HUES48 (cell line): ENCODE results near the gene FBXO30.

ENCODE experiments used
- H3K27ac ChIP-seq: one replicate; pipeline ENCODE4 v1.7.0; 2013; ENCODE audit warnings: low read depth, low read length, inconsistent platforms
- H3K27me3 ChIP-seq: 2 replicates; pipeline ENCODE4 v1.6.1; 2013; ENCODE audit warnings: mild to moderate bottlenecking, low read length; ENCODE audit not compliant: control insufficient read depth, insufficient read depth
- H3K36me3 ChIP-seq: 2 replicates; pipeline ENCODE4 v1.6.1; 2013; ENCODE audit warnings: low read length; ENCODE audit not compliant: control insufficient read depth, insufficient read depth
- H3K4me1 ChIP-seq: 2 replicates; pipeline ENCODE4 v1.6.1; 2013; ENCODE audit warnings: mild to moderate bottlenecking, low read length; ENCODE audit not compliant: control insufficient read depth, insufficient read depth
- H3K4me3 ChIP-seq: 2 replicates; pipeline ENCODE4 v1.5.1; 2013; ENCODE audit warnings: mild to moderate bottlenecking, low read depth, low read length
- H3K9ac ChIP-seq: 2 replicates; pipeline ENCODE4 v1.6.1; 2013; ENCODE audit warnings: mild to moderate bottlenecking, low read depth, low read length, moderate library complexity
- H3K9me3 ChIP-seq: 2 replicates; pipeline ENCODE4 v1.6.1; 2013; ENCODE audit warnings: low read length; ENCODE audit not compliant: control insufficient read depth, insufficient read depth

Gene FBXO30

GRCh38 chr6:145818796-145819195, 4.2 kb upstream of the FBXO30 start:
- Histone ChIP-seq H3K27ac (no peak overlapping the region), H3K9me3 (no peaks in the 10 kb centered on the region), H3K4me3 (no peak overlapping the region), H3K27me3 (no peaks in the 10 kb centered on the region), H3K4me1 (peaks cover 10% of the 10 kb centered on the region), H3K9ac (no peak overlapping the region), H3K36me3 (no peaks in the 10 kb centered on the region)

GRCh38 chr6:145816392-145816791, 1.8 kb upstream of the FBXO30 start:
- H3K4me3 ChIP-seq: peak overlapping the region; percentile 78; the same call in 1 of the 2 replicates
- H3K36me3 ChIP-seq: no peaks in the 10 kb centered on the region
- no peaks in the 10 kb centered on the region for H3K9me3 ChIP-seq
- H3K27me3 ChIP-seq: no peaks in the 10 kb centered on the region
- no peak overlapping the region for H3K9ac ChIP-seq
- no peak overlapping the region for H3K27ac ChIP-seq
- H3K4me1 ChIP-seq: peaks cover 25% of the 10 kb centered on the region

GRCh38 chr6:145815309-145816274, 997 bp upstream of the FBXO30 start:
- Histone ChIP-seq H3K27ac (peak overlapping the region; percentile 96), H3K9me3 (no peaks in the 10 kb centered on the region), H3K36me3 (no peaks in the 10 kb centered on the region), H3K27me3 (no peaks in the 10 kb centered on the region), H3K9ac (peak overlapping the region; percentile 89), H3K4me3 (peak overlapping the region; percentile 78), H3K4me1 (peaks cover 33% of the 10 kb centered on the region)

- H3K9me3 ChIP-seq: no peaks in the 10 kb centered on the region
- peak overlapping the region; percentile 90 for H3K27ac ChIP-seq
- peaks cover 34% of the 10 kb centered on the region for H3K4me1 ChIP-seq
- peak overlapping the region; percentile 89 for H3K9ac ChIP-seq
- peak overlapping the region; percentile 78 for H3K4me3 ChIP-seq
- H3K27me3 ChIP-seq: no peaks in the 10 kb centered on the region
- no peaks in the 10 kb centered on the region for H3K36me3 ChIP-seq
Observed at GRCh38 chr6:145814035-145814500, 527 bp downstream of the FBXO30 start.

GRCh38 chr6:145813285-145814034, 1.1 kb downstream of the FBXO30 start:
- no peaks in the 10 kb centered on the region for H3K27me3 ChIP-seq
- H3K36me3 ChIP-seq: no peaks in the 10 kb centered on the region
- peak overlapping the region; percentile 89 for H3K9ac ChIP-seq
- H3K4me3 ChIP-seq: peak overlapping the region; percentile 78
- H3K27ac ChIP-seq: peak overlapping the region; percentile 90
- no peaks in the 10 kb centered on the region for H3K9me3 ChIP-seq
- H3K4me1 ChIP-seq: peaks cover 34% of the 10 kb centered on the region

GRCh38 chr6:145811741-145812140, 2.9 kb downstream of the FBXO30 start:
- Histone ChIP-seq H3K9me3 (no peaks in the 10 kb centered on the region), H3K4me3 (peak overlapping the region; percentile 78), H3K36me3 (no peaks in the 10 kb centered on the region), H3K27ac (no peak overlapping the region), H3K27me3 (no peaks in the 10 kb centered on the region), H3K9ac (no peak overlapping the region), H3K4me1 (peaks cover 34% of the 10 kb centered on the region)

GRCh38 chr6:145809785-145810184, 4.8 kb downstream of the FBXO30 start:
- peaks cover 24% of the 10 kb centered on the region for H3K4me1 ChIP-seq
- no peak overlapping the region for H3K4me3 ChIP-seq
- H3K9me3 ChIP-seq: no peaks in the 10 kb centered on the region
- no peak overlapping the region for H3K9ac ChIP-seq
- H3K27ac ChIP-seq: no peak overlapping the region
- no peaks in the 10 kb centered on the region for H3K27me3 ChIP-seq
- peaks cover 17% of the 10 kb centered on the region for H3K36me3 ChIP-seq

GRCh38 chr6:145809211-145809610, 5.4 kb downstream of the FBXO30 start:
- H3K27ac ChIP-seq: no peak overlapping the region
- peaks cover 24% of the 10 kb centered on the region for H3K4me1 ChIP-seq
- peaks cover 23% of the 10 kb centered on the region for H3K36me3 ChIP-seq
- H3K27me3 ChIP-seq: no peaks in the 10 kb centered on the region
- no peak overlapping the region for H3K9ac ChIP-seq
- no peaks in the 10 kb centered on the region for H3K9me3 ChIP-seq
- no peak overlapping the region for H3K4me3 ChIP-seq

- Histone ChIP-seq H3K27me3 (no peaks in the 10 kb centered on the region), H3K36me3 (peaks cover 32% of the 10 kb centered on the region), H3K9ac (no peak overlapping the region), H3K9me3 (no peaks in the 10 kb centered on the region), H3K4me1 (peaks cover 24% of the 10 kb centered on the region), H3K4me3 (no peak overlapping the region), H3K27ac (no peak overlapping the region)
Observed at GRCh38 chr6:145808239-145808638, 6.4 kb downstream of the FBXO30 start.

GRCh38 chr6:145802141-145802540, 12.5 kb downstream of the FBXO30 start:
- Histone ChIP-seq H3K36me3 (peaks cover 67% of the 10 kb centered on the region), H3K9me3 (no peaks in the 10 kb centered on the region), H3K27ac (no peak overlapping the region), H3K27me3 (no peaks in the 10 kb centered on the region), H3K4me3 (no peak overlapping the region), H3K9ac (no peak overlapping the region), H3K4me1 (peaks cover 16% of the 10 kb centered on the region)

- peaks cover 16% of the 10 kb centered on the region for H3K4me1 ChIP-seq
- no peak overlapping the region for H3K9ac ChIP-seq
- no peaks in the 10 kb centered on the region for H3K9me3 ChIP-seq
- H3K27me3 ChIP-seq: no peaks in the 10 kb centered on the region
- H3K36me3 ChIP-seq: peaks cover 63% of the 10 kb centered on the region
- H3K4me3 ChIP-seq: no peak overlapping the region
- H3K27ac ChIP-seq: no peak overlapping the region
Observed at GRCh38 chr6:145801021-145801420, 13.6 kb downstream of the FBXO30 start.
